NK-92 (cell line): ENCODE measurements around the gene MAPKAP1.

ENCODE experiments used
- DNase-seq: peaks from one replicate; lab custom pipeline; 2025; ENCODE audit not compliant: unreplicated experiment; lab: John Stamatoyannopoulos, UW

The MAPKAP1 gene

GRCh38 chr9:125706651-125707471 lies at the start of gene MAPKAP1:
MAPKAP1 (minus strand) TSS chr9:125707208; CDS start chr9:125672574, 34,634 bp downstream.
- peak; percentile 60 for DNase-seq

GRCh38 chr9:125756518-125756917 lies 49.5 kb upstream of the MAPKAP1 start:
- no peak for DNase-seq

GRCh38 chr9:125755340-125755739 lies 48.3 kb upstream of the MAPKAP1 start:
- DNase-seq = no peak

GRCh38 chr9:125754096-125754495 lies 47.1 kb upstream of the MAPKAP1 start:
- DNase-seq = no peak

GRCh38 chr9:125752070-125752628 lies 45.1 kb upstream of the MAPKAP1 start:
- no peak for DNase-seq

GRCh38 chr9:125750627-125751011 lies 43.6 kb upstream of the MAPKAP1 start:
- DNase-seq = no peak

- DNase-seq = no peak
Observed at GRCh38 chr9:125749951-125750626, 43.1 kb upstream of the MAPKAP1 start.

GRCh38 chr9:125749287-125749935 lies 42.4 kb upstream of the MAPKAP1 start:
- DNase-seq = no peak

GRCh38 chr9:125748446-125749099 lies 41.6 kb upstream of the MAPKAP1 start:
- no peak for DNase-seq

GRCh38 chr9:125747765-125748445 lies 40.9 kb upstream of the MAPKAP1 start:
- DNase-seq = no peak

- DNase-seq = no peak
Observed at GRCh38 chr9:125747053-125747764, 40.2 kb upstream of the MAPKAP1 start, which contains the start of gene PBX3. PBX3 (plus strand) TSS chr9:125747373.

GRCh38 chr9:125746774-125747052 lies 39.7 kb upstream of the MAPKAP1 start:
- DNase-seq = no peak

- DNase-seq = peak; percentile 30
Observed at GRCh38 chr9:125746017-125746773, 39.2 kb upstream of the MAPKAP1 start.

GRCh38 chr9:125745682-125746016 lies 38.6 kb upstream of the MAPKAP1 start:
- DNase-seq = no peak

- DNase-seq = no peak
Observed at GRCh38 chr9:125745018-125745417, 38.0 kb upstream of the MAPKAP1 start.

- no peak for DNase-seq
Observed at GRCh38 chr9:125744616-125745015, 37.6 kb upstream of the MAPKAP1 start.

- no peak for DNase-seq
Observed at GRCh38 chr9:125743682-125744428, 36.8 kb upstream of the MAPKAP1 start.

GRCh38 chr9:125742657-125743056 lies 35.6 kb upstream of the MAPKAP1 start:
- no peak for DNase-seq

- no peak for DNase-seq
Observed at GRCh38 chr9:125739436-125739835, 32.4 kb upstream of the MAPKAP1 start.
